Subcutaneous abdominal adipose tissue (tissue), 5 donors: ENCODE results near the gene TREH.
A peak's percentile ranks its signal among the peaks of the same experiment; 100 is the strongest.
"Not testable (repeated sequence)": the region's sequence is repeated elsewhere in the genome, so short reads cannot be mapped to it uniquely, and the experiment has no call there.

Experiments
- H3K27ac ChIP-seq: one replicate; pipeline ENCODE4 v1.7.0; 2013; ENCODE audit warnings: low read depth, mild to moderate bottlenecking, inconsistent platforms, low read length, moderate library complexity
- H3K27me3 ChIP-seq, 5 donors: one replicate each; pipeline ENCODE4 v1.7.0; 2013; ENCODE audit warnings: low read length in 5 of 5, inconsistent platforms in 1 of 5; ENCODE audit not compliant: control insufficient read depth in 5 of 5, insufficient read depth in 4 of 5
- H3K36me3 ChIP-seq, 5 donors: one replicate each; pipeline ENCODE4 v1.7.0; 2013; ENCODE audit warnings: low read length in 5 of 5; ENCODE audit not compliant: control insufficient read depth in 5 of 5, insufficient read depth in 5 of 5
- H3K4me1 ChIP-seq, 5 donors: one replicate each; pipeline ENCODE4 v1.7.0; 2013; ENCODE audit warnings: low read length in 5 of 5, mild to moderate bottlenecking in 3 of 5, moderate library complexity in 1 of 5; ENCODE audit not compliant: control insufficient read depth in 5 of 5, insufficient read depth in 5 of 5
- H3K4me3 ChIP-seq, 5 donors: one replicate each; pipeline ENCODE4 v1.7.0; 2013; ENCODE audit warnings: low read length in 5 of 5, low read depth in 1 of 5
- H3K9ac ChIP-seq, 5 donors: one replicate each; pipeline ENCODE4 v1.7.0; 2013; ENCODE audit warnings: low read length in 5 of 5, mild to moderate bottlenecking in 4 of 5, moderate library complexity in 3 of 5
- H3K9me3 ChIP-seq, 5 donors: one replicate each; pipeline ENCODE4 v1.7.0; 2013; ENCODE audit warnings: low read length in 5 of 5; ENCODE audit not compliant: control insufficient read depth in 5 of 5
- donor health status: healthy.
- donor health status: healthy.
- donor health status: healthy.
- donor health status: healthy.
- donor health status: healthy.

Gene TREH

DNA sequence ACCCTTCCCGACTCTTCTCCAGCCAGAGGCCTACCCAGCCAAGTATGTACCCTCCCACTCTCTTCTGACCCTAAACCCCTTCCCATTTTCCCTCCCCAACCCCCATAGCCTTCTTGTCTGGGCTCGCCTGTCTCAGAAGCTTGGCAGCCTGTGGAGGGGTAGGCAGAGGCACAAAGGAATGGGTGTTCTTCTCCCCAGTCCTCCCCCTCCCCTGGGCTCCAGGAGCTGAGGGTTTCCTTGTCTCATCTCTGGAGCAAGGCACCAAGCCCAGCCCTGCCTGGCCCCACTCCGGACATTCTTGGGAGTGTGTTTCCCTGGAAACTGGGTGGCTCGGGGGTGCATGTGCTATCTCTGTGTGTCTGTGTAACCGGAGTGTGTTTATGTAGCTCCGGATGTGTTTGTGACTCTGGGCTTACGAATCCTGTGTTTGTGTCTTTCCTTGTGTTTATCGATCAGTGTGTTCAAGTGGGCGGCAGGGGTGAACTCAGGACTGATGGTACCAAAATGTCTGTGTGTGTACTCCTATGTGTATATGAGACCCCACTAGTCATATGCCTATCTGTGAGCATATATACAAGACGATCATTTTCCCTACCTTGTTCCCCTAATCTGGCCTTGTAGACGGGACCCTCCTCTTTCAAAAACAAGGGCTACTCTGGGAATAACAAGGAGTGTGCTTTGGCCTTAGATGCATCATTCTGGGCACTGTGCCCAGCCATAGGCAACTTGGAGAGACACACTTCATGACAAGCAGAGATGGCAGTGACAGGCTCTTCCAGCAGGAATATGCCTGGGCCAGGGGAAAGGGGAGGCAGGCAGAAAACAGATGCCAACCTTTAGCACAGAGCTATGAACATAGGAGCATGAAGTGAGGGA lies 61.1 kb downstream of the TREH start:
- H3K27me3 ChIP-seq: no peaks in the 10 kb centered on the region
- H3K36me3 ChIP-seq: peaks cover 2 to 48% (median 38%) of the 10 kb centered on the region in 5 donors
- no peaks in the 10 kb centered on the region for H3K9me3 ChIP-seq
- H3K27ac ChIP-seq: peak overlapping the region; percentile 99
- peak overlapping the region in 3 of 5 donors; percentile 24 to 42 (median 39) for H3K4me3 ChIP-seq
- H3K9ac ChIP-seq: peak overlapping the region in 2 of 5 donors; percentile 27 to 87
- H3K4me1 ChIP-seq: peaks cover 32 to 87% (median 82%) of the 10 kb centered on the region in 5 donors

DNA sequence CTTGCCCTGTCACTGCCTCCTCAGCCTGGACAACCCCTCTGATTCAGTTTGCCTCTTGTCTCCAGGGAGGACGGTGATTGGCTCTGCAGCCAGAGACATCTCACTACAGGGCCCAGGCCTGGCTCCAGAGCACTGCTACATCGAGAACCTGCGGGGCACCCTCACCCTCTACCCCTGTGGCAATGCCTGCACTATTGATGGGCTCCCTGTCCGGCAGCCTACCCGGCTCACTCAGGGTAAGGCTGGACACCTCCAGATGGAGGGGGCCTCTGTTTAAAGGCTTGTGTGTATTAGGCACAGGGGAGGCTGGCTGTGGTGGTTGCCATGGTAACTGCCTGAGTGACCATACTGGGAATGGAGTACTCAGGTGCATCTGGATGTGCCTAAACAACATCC lies 63.5 kb downstream of the TREH start:
- Histone ChIP-seq H3K9ac (no peak overlapping the region), H3K4me3 (no peak overlapping the region), H3K36me3 (peaks cover 2 to 49% (median 38%) of the 10 kb centered on the region in 5 donors), H3K27ac (peak overlapping the region; percentile 59), H3K4me1 (peaks cover 27 to 87% (median 79%) of the 10 kb centered on the region in 5 donors), H3K27me3 (no peaks in the 10 kb centered on the region), H3K9me3 (no peaks in the 10 kb centered on the region)

DNA sequence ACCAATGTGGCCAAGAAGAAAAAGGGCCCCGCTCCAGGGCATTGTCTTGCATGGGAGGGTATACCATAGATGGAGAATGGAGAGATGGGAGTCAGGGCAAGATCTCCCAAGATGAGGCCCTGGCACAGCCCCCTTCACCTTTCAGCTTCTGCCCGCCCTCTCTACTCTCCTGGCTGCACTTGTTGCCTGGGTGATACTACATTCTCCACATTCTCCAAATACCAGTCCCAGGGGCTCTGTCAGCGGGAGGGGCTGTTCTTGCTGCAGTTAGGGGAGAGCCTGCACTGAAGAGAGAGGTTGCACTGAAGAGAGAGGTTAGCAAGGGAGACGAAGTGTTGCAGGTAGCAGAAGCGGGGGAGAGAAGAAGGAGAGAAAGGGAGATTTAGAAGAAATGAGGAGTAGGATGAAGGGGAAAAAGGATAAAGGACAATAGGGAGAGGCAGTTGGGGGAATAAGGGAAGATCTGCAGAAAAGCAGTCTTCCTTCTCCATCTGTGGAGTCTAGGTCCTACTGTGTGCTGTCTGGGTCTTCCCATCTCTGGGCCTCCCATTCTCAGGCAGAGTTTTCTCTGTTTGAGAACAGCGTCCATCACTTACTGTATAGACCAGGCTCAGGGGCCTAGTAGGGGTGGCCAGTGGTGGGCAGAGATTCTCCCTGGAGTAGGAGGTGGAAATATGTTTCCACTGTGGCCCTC lies 64.0 kb downstream of the TREH start:
- Histone ChIP-seq H3K27me3 (no peaks in the 10 kb centered on the region), H3K4me3 (no peak overlapping the region), H3K4me1 (peaks cover 23 to 84% (median 77%) of the 10 kb centered on the region in 5 donors), H3K27ac (peak overlapping the region; percentile 59), H3K9me3 (no peaks in the 10 kb centered on the region), H3K9ac (no peak overlapping the region), H3K36me3 (peaks cover 2 to 48% (median 38%) of the 10 kb centered on the region in 5 donors)

DNA sequence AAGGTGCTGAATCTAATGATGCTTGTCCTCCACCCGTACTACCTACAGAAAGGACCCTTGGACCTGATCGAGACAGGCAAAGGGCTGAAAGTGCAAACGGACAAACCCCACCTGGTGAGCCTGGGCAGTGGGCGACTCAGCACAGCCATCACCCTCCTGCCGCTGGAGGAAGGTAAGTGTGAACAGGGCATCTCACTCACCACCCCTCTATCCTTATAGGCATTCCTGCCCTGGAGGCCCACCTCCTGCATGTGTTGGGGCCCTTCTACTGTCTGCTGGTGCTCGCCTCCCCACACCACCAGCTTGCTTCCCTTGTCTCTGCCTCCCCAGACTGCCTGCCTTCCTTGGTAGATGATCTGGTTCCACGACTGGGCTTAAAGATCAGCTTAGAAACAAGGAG lies 64.9 kb downstream of the TREH start:
- Histone ChIP-seq H3K27me3 (no peaks in the 10 kb centered on the region), H3K4me1 (peaks cover 19 to 84% (median 76%) of the 10 kb centered on the region in 5 donors), H3K36me3 (peaks cover 2 to 48% (median 38%) of the 10 kb centered on the region in 5 donors), H3K9me3 (no peaks in the 10 kb centered on the region), H3K4me3 (no peak overlapping the region), H3K9ac (no peak overlapping the region), H3K27ac (peak overlapping the region; percentile 94)

DNA sequence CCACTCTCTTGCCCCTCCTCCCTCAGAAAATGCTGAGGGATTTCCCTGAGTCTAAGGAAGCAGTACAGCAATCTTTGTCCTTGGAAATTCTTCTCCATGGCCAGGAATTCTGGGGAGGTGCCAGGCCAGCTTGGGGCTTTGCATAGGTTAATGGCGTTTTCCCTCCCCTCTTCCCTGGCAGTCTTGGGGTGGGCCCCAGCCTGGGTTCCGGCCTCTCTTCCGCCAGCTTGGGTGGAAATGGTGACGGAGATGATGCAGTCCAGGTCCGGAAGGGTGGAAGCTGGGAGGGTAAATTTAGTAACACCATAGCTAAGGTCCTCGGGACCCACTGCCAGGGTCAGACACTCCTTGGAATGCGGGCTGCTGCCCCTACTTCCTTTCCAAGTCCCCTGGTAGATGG lies 67.1 kb downstream of the TREH start:
- H3K9ac ChIP-seq: peak overlapping the region; percentile 28 to 66 (median 57)
- no peaks in the 10 kb centered on the region for H3K27me3 ChIP-seq
- peak overlapping the region; percentile 94 for H3K27ac ChIP-seq

DNA sequence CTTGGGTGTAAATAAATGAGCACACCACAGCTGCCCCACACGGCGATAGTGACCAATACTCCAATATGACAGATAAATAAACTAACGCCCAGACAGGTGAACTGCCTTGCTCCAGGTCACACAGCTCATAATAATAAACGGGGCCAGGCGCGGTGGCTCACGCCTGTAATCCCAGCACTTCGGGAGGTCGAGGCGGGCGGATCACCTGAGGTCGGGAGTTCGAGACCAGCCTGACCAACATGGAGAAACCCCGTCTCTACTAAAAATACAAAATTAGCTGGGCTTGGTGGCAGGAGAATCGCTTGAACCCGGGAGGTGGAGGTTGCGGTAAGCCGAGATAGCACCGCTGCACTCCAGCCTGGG lies 68.0 kb downstream of the TREH start:
- Histone ChIP-seq H3K9ac (peak overlapping the region in 4 of 5 donors; percentile 12 to 81 (median 62)), H3K4me3 (peak overlapping the region; percentile 43 to 84 (median 64)), H3K27ac (peak overlapping the region; percentile 92), H3K4me1 (peaks cover 13 to 82% (median 65%) of the 10 kb centered on the region in 5 donors), H3K36me3 (peaks cover 2 to 32% (median 31%) of the 10 kb centered on the region in 5 donors)
- not testable (repeated sequence) for H3K9me3 ChIP-seq, H3K27me3 ChIP-seq

More for the DNA sequence above, 67.1 kb downstream of the TREH start:
- Histone ChIP-seq H3K4me3 (peak overlapping the region in 3 of 5 donors; percentile 22 to 31 (median 28)), H3K36me3 (peaks cover 2 to 39% (median 37%) of the 10 kb centered on the region in 5 donors), H3K9me3 (no peaks in the 10 kb centered on the region), H3K4me1 (peaks cover 11 to 83% (median 66%) of the 10 kb centered on the region in 5 donors)

DNA sequence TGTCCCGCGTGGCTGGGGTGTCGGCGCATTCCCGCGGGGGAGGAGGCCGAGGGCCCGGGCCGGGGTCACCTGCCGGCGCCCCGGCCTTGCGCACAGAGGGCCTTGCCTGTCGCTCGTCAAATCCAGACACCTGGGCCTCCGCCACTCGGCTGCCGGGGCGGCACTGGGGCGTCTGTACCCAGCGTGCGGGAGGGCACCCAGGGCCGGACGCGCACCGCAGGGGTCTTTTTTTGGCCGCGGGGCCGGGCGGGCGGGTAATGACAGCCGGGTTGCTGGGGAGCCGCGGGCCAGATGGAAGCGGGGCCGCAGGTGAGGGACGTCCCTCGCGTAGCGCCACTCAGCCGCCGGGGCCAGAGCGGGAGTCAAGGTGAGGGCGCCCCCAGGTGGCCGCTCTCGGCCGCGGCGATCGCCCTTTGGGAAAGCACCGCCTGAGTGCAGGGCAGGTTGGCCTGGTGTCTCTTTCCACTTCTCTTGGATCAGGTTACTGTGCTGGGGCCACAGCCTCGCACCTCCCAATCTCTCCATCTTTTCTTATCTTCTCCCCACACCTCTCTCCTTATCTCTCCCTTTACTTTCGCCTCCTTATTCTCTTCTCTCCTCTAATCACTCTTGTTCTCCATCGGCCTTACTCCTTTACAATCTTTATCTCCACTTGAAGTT lies 68.5 kb downstream of the TREH start:
- peaks cover 15 to 82% (median 65%) of the 10 kb centered on the region in 5 donors for H3K4me1 ChIP-seq
- peak overlapping the region; percentile 55 to 86 (median 78) for H3K4me3 ChIP-seq
- no peaks in the 10 kb centered on the region for H3K9me3 ChIP-seq
- H3K36me3 ChIP-seq: peaks cover 2 to 27% (median 26%) of the 10 kb centered on the region in 5 donors
- H3K27me3 ChIP-seq: no peaks in the 10 kb centered on the region
- H3K27ac ChIP-seq: peak overlapping the region; percentile 92
- peak overlapping the region; percentile 63 to 97 (median 73) for H3K9ac ChIP-seq

DNA sequence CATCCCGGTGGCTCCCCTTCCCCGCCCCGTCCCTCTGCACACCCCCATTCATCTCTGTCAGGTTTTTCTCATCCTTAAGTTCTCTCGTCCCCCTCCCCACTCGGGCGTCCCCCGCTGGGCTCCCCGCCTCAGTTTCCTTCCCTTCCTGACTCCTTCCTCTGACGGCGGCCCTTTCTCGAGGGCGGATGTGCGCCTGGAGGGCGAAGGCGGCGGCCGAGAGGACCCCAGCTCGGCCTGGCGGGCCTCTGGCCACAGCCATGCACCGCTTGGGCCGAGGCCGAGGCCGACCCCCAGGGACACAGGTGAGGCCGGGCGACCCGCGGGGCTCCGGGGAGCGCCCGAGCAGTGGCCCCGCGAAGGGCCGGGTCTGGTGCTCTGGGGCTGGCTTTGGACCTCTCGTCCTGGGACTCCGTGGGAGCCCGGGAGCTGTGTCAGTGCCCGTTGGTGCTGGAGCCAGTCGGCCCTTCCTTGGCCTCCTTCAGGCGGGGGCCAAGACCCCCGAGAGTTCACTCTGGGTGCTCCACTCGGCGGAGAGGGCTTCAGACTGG lies 69.2 kb downstream of the TREH start:
- Histone ChIP-seq H3K9ac (peak overlapping the region; percentile 63 to 97 (median 73)), H3K27me3 (peaks cover 0 to 3% (median 0%) of the 10 kb centered on the region in 5 donors), H3K9me3 (no peaks in the 10 kb centered on the region), H3K27ac (peak overlapping the region; percentile 92), H3K4me3 (peak overlapping the region; percentile 56 to 86 (median 78)), H3K36me3 (peaks cover 0 to 21% (median 20%) of the 10 kb centered on the region in 5 donors), H3K4me1 (peaks cover 21 to 82% (median 69%) of the 10 kb centered on the region in 5 donors)

DNA sequence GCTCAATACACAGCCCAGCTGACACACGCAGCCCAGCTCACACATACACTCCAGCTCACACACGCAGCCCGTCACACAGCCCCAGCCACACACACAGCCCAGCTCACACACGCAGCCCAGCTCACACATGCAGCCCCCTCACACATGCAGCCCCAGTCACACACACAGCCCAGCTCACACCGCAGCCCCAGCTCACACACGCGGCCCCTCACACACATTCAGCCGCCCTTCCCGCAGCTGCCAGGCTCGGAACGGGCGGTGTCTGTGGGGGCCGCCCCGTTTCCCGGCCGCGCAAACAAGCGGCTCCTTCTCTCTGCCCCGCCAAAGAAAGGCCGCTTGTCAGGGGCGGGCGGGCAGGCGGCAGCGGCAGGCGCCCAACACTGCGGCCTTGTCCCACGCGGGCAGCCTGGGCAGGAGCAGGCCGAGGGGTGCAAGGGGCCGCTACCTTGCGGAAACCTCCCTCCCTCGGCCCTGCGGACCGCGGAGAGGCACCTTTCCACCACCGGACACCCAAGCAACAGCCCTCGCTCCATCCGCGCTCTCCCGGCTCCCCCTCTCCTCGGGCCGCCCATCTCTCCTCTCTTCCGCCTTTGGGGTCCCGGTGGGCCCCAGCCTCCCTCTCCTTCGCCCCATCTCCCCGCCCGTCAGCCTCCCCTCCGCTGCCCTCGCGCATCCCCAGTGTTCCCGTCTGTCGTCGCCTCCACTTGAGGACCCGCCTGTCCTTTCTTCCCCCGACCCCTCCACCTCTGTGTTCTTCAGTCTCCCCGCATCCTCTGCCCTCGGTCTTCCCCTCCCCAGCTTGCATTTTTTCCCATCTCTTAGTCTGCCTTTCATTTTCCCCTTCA lies 69.8 kb downstream of the TREH start:
- Histone ChIP-seq H3K4me1 (peaks cover 26 to 86% (median 74%) of the 10 kb centered on the region in 5 donors), H3K27ac (peak overlapping the region; percentile 92), H3K4me3 (peak overlapping the region; percentile 64 to 86 (median 79)), H3K36me3 (peaks cover 0 to 15% (median 15%) of the 10 kb centered on the region in 5 donors), H3K9me3 (no peaks in the 10 kb centered on the region), H3K9ac (peak overlapping the region; percentile 73 to 97 (median 82)), H3K27me3 (peaks cover 0 to 3% (median 0%) of the 10 kb centered on the region in 5 donors)
